Naive thymus-derived CD8-positive, alpha-beta T cell (primary cell): ENCODE measurements around the gene RPS15. TPM values are rescaled to one million over a fixed set of nuclear protein-coding genes. Genes with fewer than 3 reads are reported as not detected.
A peak's percentile ranks its signal among the peaks of the same experiment; 100 is the strongest.
"Not testable (repeated sequence)": the region's sequence is repeated elsewhere in the genome, so short reads cannot be mapped to it uniquely, and the experiment has no call there.

Experiments
- ATAC-seq, 2 donors: fragments of 150-1000 bp; cut with Tn5 transposase in 1 of 2; sonication (Bioruptor Pico), chemical (Tn5 transposase) in 1 of 2; 1 replicate in 1 of 2; 2 replicates in 1 of 2; pipeline ENCODE4 v1.10.0; 2021; ENCODE audit warnings: mild to moderate bottlenecking in 2 of 2, moderate library complexity in 2 of 2
- POLR2A ChIA-PET: fragments of 350-600 bp; sonication (Branson Sonifier 250); formaldehyde crosslinking; loops from one replicate; lab custom pipeline; 2021; ENCODE audit warnings: antibody characterized with exemption; lab: Charles Lee
- DNase-seq, 10 donors: peaks; one replicate each; pipeline versions ENCODE4 v3.0.0 to v3.0.0-alpha.2; 2020 to 2022
- H3K27ac Mint-ChIP-seq, 10 donors: one replicate each; pipeline ENCODE4 v1.8.0; 2020 to 2022; ENCODE audit warnings: mild to moderate bottlenecking in 10 of 10, mixed read lengths in 10 of 10, moderate library complexity in 4 of 10, inconsistent platforms in 1 of 10
- H3K27me3 Mint-ChIP-seq, 5 donors: one replicate each; pipeline ENCODE4 v1.8.0; 2021 to 2022; ENCODE audit warnings: mixed read lengths in 5 of 5
- H3K36me3 Mint-ChIP-seq, 3 donors: one replicate each; pipeline ENCODE4 v1.8.0; 2020 to 2022; ENCODE audit warnings: mixed read lengths in 3 of 3, mild to moderate bottlenecking in 2 of 3, inconsistent platforms in 1 of 3
- H3K4me1 Mint-ChIP-seq, 4 donors: one replicate each; pipeline ENCODE4 v1.8.0; 2021 to 2022; ENCODE audit warnings: mixed read lengths in 4 of 4
- H3K4me3 Mint-ChIP-seq, 10 donors: one replicate each; pipeline ENCODE4 v1.8.0; 2020 to 2022; ENCODE audit warnings: mild to moderate bottlenecking in 10 of 10, mixed read lengths in 10 of 10, moderate library complexity in 6 of 10, inconsistent platforms in 1 of 10
- H3K9me3 Mint-ChIP-seq, 9 donors: one replicate each; pipeline ENCODE4 v1.8.0; 2020 to 2022; ENCODE audit warnings: mixed read lengths in 9 of 9, mild to moderate bottlenecking in 3 of 9, inconsistent platforms in 1 of 9, moderate library complexity in 1 of 9
- polyA plus RNA-seq, 3 donors: library from polyadenylated mRNA; unstranded; fragments of 300-500 nt; fragmentation: Illumina TruSeq; gene quantifications; one replicate each; pipeline ENCODE4 v1.2.3, GENCODE V29; 2021
- total RNA-seq, 8 experiments: library from RNA in 2 of 8; stranded (reverse) in 2 of 8; gene quantifications; one replicate each; pipeline ENCODE4 v1.2.3 and lab custom pipeline; 2021 to 2026

Gene RPS15
- total and polyA plus RNA-seq, 5 experiments from 2014 or later, result 1,886 to 4,304 (median 3,438) TPM

- peaks cover 23 to 66% (median 57%) of the 10 kb centered on the region in 4 donors for H3K4me1 Mint-ChIP-seq
- POLR2A ChIA-PET, result interaction anchor here (1.4 kb wide), 1 partner anchor 14 kb away, joined by 3 read pairs; no protein-coding TSS in a partner anchor
- DNase-seq, result no peak
- ATAC-seq, result no peak
- no peaks in the 10 kb centered on the region for H3K9me3 Mint-ChIP-seq
- H3K27me3 Mint-ChIP-seq, result no peaks in the 10 kb centered on the region
- peaks cover 0 to 70% (median 9%) of the 10 kb centered on the region in 3 donors for H3K36me3 Mint-ChIP-seq
- H3K27ac Mint-ChIP-seq, result peak overlapping the region; percentile 27 to 93 (median 76)
- peak overlapping the region in 8 of 10 donors; percentile 24 to 77 (median 50) for H3K4me3 Mint-ChIP-seq
These were observed 22.0 kb upstream of the RPS15 start for GRCh38 chr19:1416014-1416841.

- no peaks in the 10 kb centered on the region for H3K27me3 Mint-ChIP-seq
- no peaks in the 10 kb centered on the region for H3K9me3 Mint-ChIP-seq
- H3K27ac Mint-ChIP-seq, result peak overlapping the region in 9 of 10 donors; percentile 14 to 95 (median 57)
- H3K4me1 Mint-ChIP-seq, result peaks cover 17 to 57% (median 47%) of the 10 kb centered on the region in 4 donors
- peak overlapping the region in 3 of 10 donors; percentile 15 to 45 (median 39) for H3K4me3 Mint-ChIP-seq
- POLR2A ChIA-PET, result interaction anchor here (1.4 to 2.1 kb wide), 3 partner anchors 8 to 15 kb away, joined by 3 to 6 read pairs (median 3); no protein-coding TSS in a partner anchor
- ATAC-seq (no peak), DNase-seq (no peak)
- peaks cover 0 to 71% (median 9%) of the 10 kb centered on the region in 3 donors for H3K36me3 Mint-ChIP-seq
These were observed 21.1 kb upstream of the RPS15 start for GRCh38 chr19:1417145-1417544.

DNA sequence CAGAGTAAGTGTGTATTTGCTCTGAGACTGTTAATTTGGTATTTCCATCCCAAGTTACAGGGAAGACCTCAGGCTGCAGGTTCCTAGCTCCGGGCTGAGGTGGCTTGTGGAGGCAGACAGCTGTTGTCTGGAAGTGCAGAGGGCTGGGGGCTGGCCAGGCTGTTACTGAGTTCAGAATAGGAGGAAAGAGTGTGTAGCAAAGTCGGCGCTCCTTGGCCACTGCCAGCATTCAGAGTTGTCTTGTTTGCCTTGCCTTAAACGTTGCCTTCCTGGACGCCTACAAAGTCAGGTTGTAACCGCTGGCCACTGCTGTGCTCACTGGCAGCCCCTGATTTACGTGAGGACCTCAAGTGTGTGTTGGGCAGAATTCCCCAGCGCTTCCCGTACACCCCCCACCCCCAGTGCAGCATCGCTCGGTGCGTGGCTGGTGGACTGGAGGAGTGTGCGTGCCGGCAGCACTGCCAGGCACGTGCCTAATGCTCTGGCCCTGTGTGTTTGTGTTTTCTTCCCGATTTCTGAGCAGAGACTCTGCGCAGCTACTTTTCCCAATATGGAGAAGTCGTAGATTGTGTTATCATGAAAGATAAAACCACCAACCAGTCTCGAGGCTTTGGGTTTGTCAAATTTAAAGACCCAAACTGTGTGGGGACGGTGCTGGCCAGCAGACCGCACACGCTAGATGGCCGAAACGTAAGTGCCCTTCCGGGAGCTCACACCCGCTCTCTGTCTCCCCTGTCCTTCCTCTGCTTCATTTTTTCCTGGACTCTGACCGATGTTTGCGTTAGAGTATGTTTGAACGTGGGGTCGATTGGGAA, 20.3 kb upstream of the RPS15 start:
- Mint-ChIP-seq H3K4me3 (peak overlapping the region in 2 of 10 donors; percentile 15 to 39), H3K4me1 (peaks cover 16 to 50% (median 42%) of the 10 kb centered on the region in 4 donors)
- POLR2A ChIA-PET, result interaction anchor here (1.4 to 2.1 kb wide), 2 partner anchors 9 kb away, joined by 3 to 6 read pairs; no protein-coding TSS in a partner anchor

DNA sequence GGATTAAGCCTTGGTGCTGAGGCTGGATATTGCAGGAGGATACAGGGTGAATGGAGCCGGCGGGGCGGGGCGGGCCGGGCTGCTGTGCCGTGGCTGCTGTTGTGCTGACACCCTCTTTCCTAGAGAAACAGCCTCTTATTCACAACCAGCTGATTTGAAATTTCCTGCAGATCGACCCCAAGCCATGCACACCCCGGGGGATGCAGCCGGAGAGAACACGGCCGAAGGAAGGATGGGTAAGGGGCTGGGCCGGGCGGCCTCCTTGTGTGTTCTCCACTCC, 19.8 kb upstream of the RPS15 start:
- POLR2A ChIA-PET, result interaction anchor here (1.4 to 2.1 kb wide), 2 partner anchors 9 kb away, joined by 3 to 6 read pairs; no protein-coding TSS in a partner anchor
- H3K36me3 Mint-ChIP-seq, result peaks cover 0 to 73% (median 12%) of the 10 kb centered on the region in 3 donors
- H3K27me3 Mint-ChIP-seq, result no peaks in the 10 kb centered on the region
- H3K4me3 Mint-ChIP-seq, result no peak overlapping the region
- ATAC-seq, result no peak
- H3K9me3 Mint-ChIP-seq, result no peaks in the 10 kb centered on the region
- H3K4me1 Mint-ChIP-seq, result peaks cover 16 to 45% (median 37%) of the 10 kb centered on the region in 4 donors
- no peak for DNase-seq
- H3K27ac Mint-ChIP-seq, result no peak overlapping the region

More for the DNA sequence above, 20.3 kb upstream of the RPS15 start:
- Mint-ChIP-seq H3K36me3 (peaks cover 0 to 73% (median 12%) of the 10 kb centered on the region in 3 donors), H3K27ac (peak overlapping the region in 5 of 10 donors; percentile 18 to 95 (median 74)), H3K27me3 (no peaks in the 10 kb centered on the region), H3K9me3 (no peaks in the 10 kb centered on the region)
- no peak for DNase-seq
- ATAC-seq, result no peak

DNA sequence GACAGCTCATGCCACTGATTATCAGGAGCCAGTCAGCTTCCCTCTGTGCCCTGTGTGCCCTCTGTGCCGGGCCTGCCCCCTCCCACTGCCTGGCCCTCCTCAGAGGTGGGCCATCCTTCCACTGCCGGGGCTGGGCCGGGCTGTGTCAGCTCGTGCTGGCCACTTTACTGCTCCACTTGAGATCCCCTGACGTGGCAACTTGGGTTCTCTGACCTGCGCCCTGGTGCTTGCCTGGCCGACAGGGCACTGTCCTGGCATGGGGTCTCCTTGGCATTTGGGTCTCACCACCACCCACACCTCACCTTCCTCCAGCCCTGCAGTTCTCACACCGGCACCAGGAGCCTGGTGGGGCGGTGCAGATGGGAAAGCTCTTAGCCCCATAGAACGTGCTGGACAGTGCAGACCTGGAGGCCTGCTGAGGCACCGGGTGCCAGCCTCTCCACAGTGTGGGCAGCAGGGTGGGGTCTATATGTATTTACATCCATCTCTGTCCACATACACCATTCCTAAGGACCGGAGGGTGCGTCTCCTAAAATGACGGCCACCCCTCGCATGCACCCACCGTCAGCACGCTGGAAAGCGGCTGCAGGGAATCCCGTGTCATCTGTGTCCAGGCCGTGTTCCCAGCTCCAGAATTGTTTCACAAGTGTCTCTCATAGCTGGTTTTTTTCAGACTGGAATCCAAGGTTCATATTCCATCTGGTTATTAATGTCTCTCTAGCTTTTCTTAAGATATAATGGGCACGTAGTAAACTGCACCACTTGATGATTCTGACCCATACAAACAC, 19.1 kb upstream of the RPS15 start:
- Mint-ChIP-seq H3K4me3 (peak overlapping the region in 2 of 10 donors; percentile 1 to 22), H3K27me3 (no peaks in the 10 kb centered on the region), H3K36me3 (peaks cover 0 to 78% (median 12%) of the 10 kb centered on the region in 3 donors), H3K9me3 (no peaks in the 10 kb centered on the region), H3K4me1 (peaks cover 16 to 38% (median 32%) of the 10 kb centered on the region in 4 donors), H3K27ac (peak overlapping the region in 1 of 10 donors; percentile 53)
- POLR2A ChIA-PET, result interaction anchor here (2.1 kb wide), 1 partner anchor 10 kb away, joined by 6 read pairs; no protein-coding TSS in a partner anchor
- no peak for ATAC-seq
- DNase-seq, result no peak

DNA sequence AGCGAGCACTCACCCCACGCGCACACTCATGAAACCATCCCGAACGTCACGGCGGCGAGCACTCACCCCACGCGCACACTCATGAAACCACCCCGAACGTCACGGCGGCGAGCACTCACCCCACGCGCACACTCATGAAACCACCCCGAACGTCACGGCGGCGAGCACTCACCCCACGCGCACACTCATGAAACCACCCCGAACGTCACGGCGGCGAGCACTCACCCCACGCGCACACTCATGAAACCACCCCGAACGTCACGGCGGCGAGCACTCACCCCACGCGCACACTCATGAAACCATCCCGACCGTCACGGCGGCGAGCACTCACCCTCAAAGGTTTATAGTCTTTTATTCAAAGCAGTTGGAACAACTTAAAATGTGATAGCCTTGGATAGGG, 18.1 kb upstream of the RPS15 start:
- not testable (repeated sequence) for H3K27me3 Mint-ChIP-seq, H3K9me3 Mint-ChIP-seq, ATAC-seq, H3K27ac Mint-ChIP-seq, H3K4me3 Mint-ChIP-seq, DNase-seq
- POLR2A ChIA-PET, result interaction anchor here (1.0 kb wide), 1 partner anchor 11 kb away, joined by 3 read pairs; no protein-coding TSS in a partner anchor
- peaks cover 13 to 30% (median 26%) of the 10 kb centered on the region in 4 donors for H3K4me1 Mint-ChIP-seq
- H3K36me3 Mint-ChIP-seq, result peaks cover 0 to 78% (median 14%) of the 10 kb centered on the region in 3 donors

DNA sequence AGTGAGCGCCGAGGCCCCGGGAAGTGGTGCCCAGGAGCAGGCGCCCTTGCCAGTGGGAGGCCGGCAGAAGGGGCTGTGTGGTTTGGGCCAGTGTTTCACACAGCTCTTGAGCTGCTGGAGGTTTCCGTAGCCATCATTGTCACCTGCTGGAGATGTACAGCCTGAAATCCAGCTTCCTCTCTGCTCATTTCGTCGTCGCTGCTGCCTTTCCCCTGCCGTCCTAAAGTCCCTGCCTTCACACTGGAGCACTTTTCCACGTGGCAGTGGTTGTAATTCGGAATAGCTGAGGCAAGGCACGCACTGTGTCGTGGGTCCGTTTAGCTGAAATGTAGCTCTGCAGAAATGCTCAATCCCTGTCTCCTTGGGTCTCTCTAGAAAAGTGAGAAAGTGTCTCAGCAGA, 17.6 kb upstream of the RPS15 start:
- H3K27me3 Mint-ChIP-seq, result no peaks in the 10 kb centered on the region
- ATAC-seq, result no peak

GRCh38 chr19:1421218-1421957, 16.8 kb upstream of the RPS15 start:
- peaks cover 0 to 80% (median 14%) of the 10 kb centered on the region in 3 donors for H3K36me3 Mint-ChIP-seq
- H3K27me3 Mint-ChIP-seq, result no peaks in the 10 kb centered on the region
- H3K9me3 Mint-ChIP-seq, result no peaks in the 10 kb centered on the region
- H3K4me3 Mint-ChIP-seq, result no peak overlapping the region
- no peak for DNase-seq
- no peak for ATAC-seq
- no peak overlapping the region for H3K27ac Mint-ChIP-seq
- H3K4me1 Mint-ChIP-seq, result peaks cover 7 to 18% (median 13%) of the 10 kb centered on the region in 4 donors
- POLR2A ChIA-PET, result interaction anchor here (1.0 kb wide), 1 partner anchor 13 kb away, joined by 3 read pairs; no protein-coding TSS in a partner anchor

More for the DNA sequence above, 17.6 kb upstream of the RPS15 start:
- no peak for DNase-seq
- POLR2A ChIA-PET, result interaction anchor here (1.0 kb wide), 1 partner anchor 12 kb away, joined by 3 read pairs; no protein-coding TSS in a partner anchor
- Mint-ChIP-seq H3K4me1 (peaks cover 11 to 26% (median 21%) of the 10 kb centered on the region in 4 donors), H3K27ac (no peak overlapping the region), H3K4me3 (no peak overlapping the region), H3K36me3 (peaks cover 0 to 79% (median 15%) of the 10 kb centered on the region in 3 donors), H3K9me3 (no peaks in the 10 kb centered on the region)

- no peaks in the 10 kb centered on the region for H3K27me3 Mint-ChIP-seq
- peaks cover 4 to 14% (median 8%) of the 10 kb centered on the region in 4 donors for H3K4me1 Mint-ChIP-seq
- POLR2A ChIA-PET, result no interaction called here
- DNase-seq, result peak in 1 of 10 donors; percentile 59
- no peak for ATAC-seq
- peaks cover 0 to 83% (median 14%) of the 10 kb centered on the region in 3 donors for H3K36me3 Mint-ChIP-seq
- H3K4me3 Mint-ChIP-seq, result no peak overlapping the region
- H3K9me3 Mint-ChIP-seq, result no peaks in the 10 kb centered on the region
- no peak overlapping the region for H3K27ac Mint-ChIP-seq
These were observed 16.3 kb upstream of the RPS15 start for GRCh38 chr19:1421958-1422305.

- peaks cover 0 to 81% (median 14%) of the 10 kb centered on the region in 3 donors for H3K36me3 Mint-ChIP-seq
These were observed 15.8 kb upstream of the RPS15 start for GRCh38 chr19:1422360-1422759.

GRCh38 chr19:1422943-1423342, 15.3 kb upstream of the RPS15 start:
- H3K9me3 Mint-ChIP-seq, result no peaks in the 10 kb centered on the region

More at GRCh38 chr19:1422360-1422759, 15.8 kb upstream of the RPS15 start:
- H3K4me3 Mint-ChIP-seq, result no peak overlapping the region
- no peaks in the 10 kb centered on the region for H3K9me3 Mint-ChIP-seq
- peaks cover 2 to 10% (median 4%) of the 10 kb centered on the region in 4 donors for H3K4me1 Mint-ChIP-seq
- ATAC-seq, result no peak
- no peak overlapping the region for H3K27ac Mint-ChIP-seq
- POLR2A ChIA-PET, result no interaction called here
- no peaks in the 10 kb centered on the region for H3K27me3 Mint-ChIP-seq
- no peak for DNase-seq

More at GRCh38 chr19:1422943-1423342, 15.3 kb upstream of the RPS15 start:
- Mint-ChIP-seq H3K4me3 (no peak overlapping the region), H3K27me3 (no peaks in the 10 kb centered on the region), H3K27ac (no peak overlapping the region), H3K4me1 (peaks cover 0 to 6% (median 0%) of the 10 kb centered on the region in 4 donors), H3K36me3 (peaks cover 0 to 76% (median 14%) of the 10 kb centered on the region in 3 donors)
- no peak for DNase-seq
- POLR2A ChIA-PET, result no interaction called here
- ATAC-seq, result no peak
